Fibroblast of villous mesenchyme (primary cell): ENCODE data around the gene SLC5A3. TPM values are rescaled to one million over a fixed set of nuclear protein-coding genes. Genes with fewer than 3 reads are reported as not detected.

Experiments
- DNase-seq: peaks from one replicate; pipeline ENCODE4 v3.0.0-alpha.2; 2010; ENCODE audit warnings: low read depth
- H3K4me3 ChIP-seq: 2 replicates; pipeline ENCODE4 v1.5.1; 2011; ENCODE audit warnings: low read depth, mild to moderate bottlenecking, low read length
- total RNA-seq: library from RNA; depleted of rRNA; stranded (reverse); fragments of >200 nt; gene quantifications from 2 replicates; pipeline ENCODE4 v1.2.3, GENCODE V29; 2012
- TF ChIP-seq, protein P1 (sequence below): IDR thresholded peaks from 2 replicates; pipeline ENCODE4 v1.5.1; 2012; ENCODE audit warnings: low read depth, mild to moderate bottlenecking, low read length; ENCODE audit not compliant: insufficient read depth

SLC5A3 gene
- total RNA-seq, 1 donor: 142 TPM

DNA sequence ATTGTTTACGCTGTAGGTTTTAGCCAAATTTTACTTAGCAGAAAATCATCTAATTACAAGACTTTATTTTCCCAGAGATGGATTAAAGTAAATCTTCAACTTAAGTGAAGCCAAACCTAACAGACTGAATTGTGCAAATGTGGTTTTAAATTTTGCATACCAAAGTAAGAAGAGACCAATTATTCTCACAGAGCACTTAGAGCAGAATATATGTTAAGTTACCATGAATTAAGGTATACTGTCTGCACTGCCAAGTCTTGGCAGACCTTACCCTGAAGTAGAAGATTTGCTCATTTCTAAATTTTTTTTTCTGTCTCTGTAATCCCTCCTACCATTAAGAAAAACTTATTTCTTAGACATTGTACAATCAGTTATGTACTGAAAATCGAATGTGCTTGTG is 24.1 kb downstream of the SLC5A3 start:
- no peak for DNase-seq
- TF ChIP-seq, protein P1, sequence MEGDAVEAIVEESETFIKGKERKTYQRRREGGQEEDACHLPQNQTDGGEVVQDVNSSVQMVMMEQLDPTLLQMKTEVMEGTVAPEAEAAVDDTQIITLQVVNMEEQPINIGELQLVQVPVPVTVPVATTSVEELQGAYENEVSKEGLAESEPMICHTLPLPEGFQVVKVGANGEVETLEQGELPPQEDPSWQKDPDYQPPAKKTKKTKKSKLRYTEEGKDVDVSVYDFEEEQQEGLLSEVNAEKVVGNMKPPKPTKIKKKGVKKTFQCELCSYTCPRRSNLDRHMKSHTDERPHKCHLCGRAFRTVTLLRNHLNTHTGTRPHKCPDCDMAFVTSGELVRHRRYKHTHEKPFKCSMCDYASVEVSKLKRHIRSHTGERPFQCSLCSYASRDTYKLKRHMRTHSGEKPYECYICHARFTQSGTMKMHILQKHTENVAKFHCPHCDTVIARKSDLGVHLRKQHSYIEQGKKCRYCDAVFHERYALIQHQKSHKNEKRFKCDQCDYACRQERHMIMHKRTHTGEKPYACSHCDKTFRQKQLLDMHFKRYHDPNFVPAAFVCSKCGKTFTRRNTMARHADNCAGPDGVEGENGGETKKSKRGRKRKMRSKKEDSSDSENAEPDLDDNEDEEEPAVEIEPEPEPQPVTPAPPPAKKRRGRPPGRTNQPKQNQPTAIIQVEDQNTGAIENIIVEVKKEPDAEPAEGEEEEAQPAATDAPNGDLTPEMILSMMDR: no peak
- no peak overlapping the region for H3K4me3 ChIP-seq

DNA sequence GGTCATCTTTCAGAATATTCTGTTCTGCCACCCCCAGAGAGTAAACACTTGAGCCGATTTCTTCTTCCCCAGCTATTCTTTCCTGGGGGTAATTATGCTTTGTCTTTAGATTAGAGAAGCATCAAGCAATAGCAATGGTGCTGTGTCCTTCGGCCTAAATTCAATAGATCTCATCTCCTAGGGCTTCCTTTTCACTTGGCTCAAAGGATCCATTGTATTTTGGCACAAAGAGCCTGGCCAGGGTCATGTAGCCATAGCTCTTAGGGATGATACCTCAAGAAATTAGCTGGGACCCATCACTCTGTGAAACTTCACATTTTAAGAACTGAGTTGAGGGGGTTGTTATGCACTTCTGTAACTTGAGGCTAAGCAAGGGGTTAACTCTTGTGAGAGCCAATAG is 27.0 kb downstream of the SLC5A3 start:
- no peak for DNase-seq
- H3K4me3 ChIP-seq: no peak overlapping the region
- TF ChIP-seq, protein P1: no peak

DNA sequence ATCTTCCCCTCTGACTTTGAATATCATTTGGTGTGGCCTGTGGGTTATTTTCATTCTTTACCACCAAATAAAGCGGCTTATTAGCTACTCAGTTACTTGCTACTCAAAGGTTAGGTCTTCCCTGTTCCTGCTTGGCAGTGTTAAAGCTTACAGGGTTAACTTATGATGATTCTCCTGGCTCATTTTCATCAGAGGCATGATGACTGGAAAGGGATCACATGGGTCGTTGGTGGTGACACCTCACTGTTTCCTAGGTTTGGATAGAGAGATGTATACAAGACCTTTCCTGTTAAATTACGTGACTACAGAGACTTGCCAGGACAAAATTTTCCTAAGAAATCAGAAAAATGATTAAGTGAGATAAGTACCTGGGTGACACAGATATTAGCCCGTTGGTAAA is 27.4 kb downstream of the SLC5A3 start:
- no peak overlapping the region for H3K4me3 ChIP-seq
- no peak for DNase-seq
- TF ChIP-seq, protein P1: no peak

DNA sequence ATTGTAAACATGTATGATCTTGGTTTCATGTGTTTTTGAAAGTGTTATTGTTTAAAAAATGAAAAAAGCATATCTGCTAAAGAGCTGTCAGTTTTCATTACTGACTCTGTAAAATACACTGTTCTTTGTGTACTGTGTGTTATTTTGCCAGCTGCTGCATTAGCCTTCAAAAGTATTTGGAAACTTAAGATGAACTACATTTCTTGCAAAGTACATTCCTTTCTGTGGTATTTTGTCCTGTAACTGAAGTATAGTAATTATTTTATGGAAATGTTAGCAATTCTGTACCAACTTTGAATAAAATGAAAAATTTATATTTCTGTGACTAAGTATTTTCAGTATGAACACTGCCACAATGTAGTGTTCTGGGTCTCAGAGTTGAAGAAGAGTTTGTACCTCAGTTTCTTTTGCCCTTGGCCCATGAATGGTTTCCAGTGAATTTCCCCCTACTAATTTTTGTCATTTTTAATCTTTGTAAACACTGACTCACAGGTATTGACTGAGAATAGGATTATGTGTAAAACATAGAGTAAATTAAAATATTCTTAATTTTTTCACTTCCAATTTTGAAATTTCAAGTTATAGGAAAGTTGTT is 32.7 kb downstream of the SLC5A3 start:
- TF ChIP-seq, protein P1: no peak
- H3K4me3 ChIP-seq: no peak overlapping the region
- DNase-seq: no peak

DNA sequence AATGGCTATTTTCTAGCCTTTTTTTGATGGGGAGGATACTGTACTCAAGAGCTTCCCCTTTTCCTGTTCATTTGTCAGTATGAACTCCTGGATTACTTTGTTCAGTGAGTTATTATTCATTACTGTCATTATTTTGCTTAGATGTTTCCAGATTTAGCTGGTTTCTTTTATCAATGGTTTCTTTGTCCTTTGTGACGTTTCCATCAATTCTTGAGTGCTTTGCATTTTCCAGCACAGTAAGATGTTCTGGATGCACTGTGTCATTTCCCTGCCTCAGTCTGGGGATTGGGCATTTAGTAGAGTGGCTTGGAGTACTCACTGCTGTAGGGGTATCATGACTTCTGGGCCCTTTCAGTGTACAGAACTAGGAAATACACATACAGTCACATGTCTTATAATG is 34.2 kb downstream of the SLC5A3 start:
- no peak for DNase-seq
- TF ChIP-seq, protein P1: no peak
- no peak overlapping the region for H3K4me3 ChIP-seq

DNA sequence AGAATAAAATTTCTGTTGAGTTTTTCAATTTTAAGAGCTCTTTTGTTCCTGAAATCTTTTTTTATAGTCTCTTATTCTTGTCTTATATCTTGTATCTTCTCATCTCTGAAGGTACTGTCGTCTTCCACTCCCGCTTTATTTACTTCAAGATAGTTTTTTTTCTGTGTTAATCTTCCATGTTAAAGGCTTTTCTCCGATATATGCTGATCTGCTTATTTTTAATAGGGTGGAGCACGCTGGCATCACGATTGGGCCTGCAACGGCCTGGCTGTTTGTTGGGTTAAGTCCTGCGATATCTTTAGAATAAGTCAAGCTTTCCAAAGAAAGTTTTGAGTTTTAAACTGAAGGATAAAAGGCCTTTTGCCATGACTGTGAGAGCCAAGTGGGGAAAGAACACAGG is 35.7 kb downstream of the SLC5A3 start:
- H3K4me3 ChIP-seq: no peak overlapping the region
- DNase-seq: no peak
- TF ChIP-seq, protein P1: no peak

DNA sequence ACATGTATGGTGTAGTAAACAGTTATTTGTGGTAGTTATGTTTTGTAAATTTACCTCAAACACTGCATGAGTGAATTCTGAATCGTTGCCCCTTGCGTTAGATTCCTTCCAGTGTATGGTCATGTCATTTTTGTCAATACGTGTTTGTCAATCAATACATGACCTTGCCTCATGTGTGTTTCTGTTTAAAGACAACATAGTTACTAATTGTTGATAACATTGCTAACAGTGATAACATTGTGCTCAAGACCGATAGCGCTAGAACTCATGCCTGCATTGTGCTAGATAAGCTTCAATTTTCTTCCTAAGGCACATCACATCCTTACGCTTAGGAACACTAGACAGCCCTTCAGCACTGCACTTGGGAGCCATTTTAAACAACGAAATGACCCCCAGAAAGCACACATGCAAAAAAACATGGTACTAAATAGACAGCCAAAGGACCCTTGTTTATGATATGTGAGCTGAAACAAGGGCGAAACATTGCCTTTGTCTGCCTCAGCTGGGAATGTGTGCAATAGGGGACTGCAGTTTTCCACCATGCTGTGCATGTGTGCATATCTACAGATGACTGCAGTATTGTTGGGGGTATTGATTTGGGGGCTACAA is 37.3 kb downstream of the SLC5A3 start:
- TF ChIP-seq, protein P1: no peak
- DNase-seq: no peak
- H3K4me3 ChIP-seq: no peak overlapping the region
